H1 (cell line): ENCODE data around the gene SCG2. TPM values are rescaled to one million over a fixed set of nuclear protein-coding genes. Genes with fewer than 3 reads are reported as not detected.

Source experiments
- RFX5 ChIP-seq: IDR thresholded peaks from 2 replicates; pipeline ENCODE4 v1.6.1; 2011; ENCODE audit warnings: low read depth, low read length, improper control_type of control experiment, borderline replicate concordance
- polyA plus RNA-seq, 7 experiments: library from polyadenylated mRNA; depleted of rRNA in 3 of 7; stranded (reverse) in 5 of 7; unstranded in 2 of 7; fragments of >200 nt in 5 of 7; fragments of 200-250 nt in 2 of 7; gene quantifications; 1 replicate in 5 of 7; 2 replicates in 1 of 7; 4 replicates in 1 of 7; pipeline versions ENCODE4 v1.2.1 to v1.2.3, GENCODE V29; 2011 to 2013; ENCODE audit warnings: missing spikeins in 2 of 7, mixed read lengths in 2 of 7
- total RNA-seq: library from RNA; stranded (reverse); fragmentation: NEBNext Ultra II Directional; extraction: Animal tissue kit (Norgen Biotek cat#: 25700); gene quantifications from 2 replicates; pipeline ENCODE4 v1.2.1, GENCODE V29; 2021
- TF ChIP-seq, protein P1 (sequence below): fragments of 300-600 bp; sonication (generic); IDR thresholded peaks from 2 replicates; pipeline ENCODE4 v1.7.1; 2012; ENCODE audit warnings: low read length, moderate library complexity, mild to moderate bottlenecking, inconsistent platforms; ENCODE audit not compliant: insufficient replicate concordance

The SCG2 gene
- total and polyA plus RNA-seq, 2 of the 8 experiments (the other 6 are each of a cell fraction or from before 2014, with no cell fraction given): 0.54 to 1.0 TPM

DNA sequence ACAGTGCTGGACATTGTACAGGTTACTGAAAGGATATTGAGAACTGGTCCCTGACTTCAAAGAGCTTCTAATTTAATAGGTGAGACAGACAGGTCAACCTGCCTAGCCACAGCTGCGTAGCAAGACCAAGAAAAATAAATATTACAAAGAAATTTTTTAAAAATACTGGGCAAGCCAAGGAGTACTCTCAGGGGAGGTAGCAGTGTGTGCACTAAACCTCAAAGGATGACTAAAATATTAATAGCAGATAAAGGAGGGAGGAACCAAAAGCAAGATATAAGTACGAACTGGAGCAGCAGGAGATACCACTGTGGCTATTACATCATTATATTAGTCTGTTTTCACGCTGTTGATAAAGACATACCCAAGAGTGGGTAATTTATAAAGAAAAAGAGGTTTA is 14.9 kb downstream of the SCG2 start (continued):
- TF ChIP-seq, protein P1, sequence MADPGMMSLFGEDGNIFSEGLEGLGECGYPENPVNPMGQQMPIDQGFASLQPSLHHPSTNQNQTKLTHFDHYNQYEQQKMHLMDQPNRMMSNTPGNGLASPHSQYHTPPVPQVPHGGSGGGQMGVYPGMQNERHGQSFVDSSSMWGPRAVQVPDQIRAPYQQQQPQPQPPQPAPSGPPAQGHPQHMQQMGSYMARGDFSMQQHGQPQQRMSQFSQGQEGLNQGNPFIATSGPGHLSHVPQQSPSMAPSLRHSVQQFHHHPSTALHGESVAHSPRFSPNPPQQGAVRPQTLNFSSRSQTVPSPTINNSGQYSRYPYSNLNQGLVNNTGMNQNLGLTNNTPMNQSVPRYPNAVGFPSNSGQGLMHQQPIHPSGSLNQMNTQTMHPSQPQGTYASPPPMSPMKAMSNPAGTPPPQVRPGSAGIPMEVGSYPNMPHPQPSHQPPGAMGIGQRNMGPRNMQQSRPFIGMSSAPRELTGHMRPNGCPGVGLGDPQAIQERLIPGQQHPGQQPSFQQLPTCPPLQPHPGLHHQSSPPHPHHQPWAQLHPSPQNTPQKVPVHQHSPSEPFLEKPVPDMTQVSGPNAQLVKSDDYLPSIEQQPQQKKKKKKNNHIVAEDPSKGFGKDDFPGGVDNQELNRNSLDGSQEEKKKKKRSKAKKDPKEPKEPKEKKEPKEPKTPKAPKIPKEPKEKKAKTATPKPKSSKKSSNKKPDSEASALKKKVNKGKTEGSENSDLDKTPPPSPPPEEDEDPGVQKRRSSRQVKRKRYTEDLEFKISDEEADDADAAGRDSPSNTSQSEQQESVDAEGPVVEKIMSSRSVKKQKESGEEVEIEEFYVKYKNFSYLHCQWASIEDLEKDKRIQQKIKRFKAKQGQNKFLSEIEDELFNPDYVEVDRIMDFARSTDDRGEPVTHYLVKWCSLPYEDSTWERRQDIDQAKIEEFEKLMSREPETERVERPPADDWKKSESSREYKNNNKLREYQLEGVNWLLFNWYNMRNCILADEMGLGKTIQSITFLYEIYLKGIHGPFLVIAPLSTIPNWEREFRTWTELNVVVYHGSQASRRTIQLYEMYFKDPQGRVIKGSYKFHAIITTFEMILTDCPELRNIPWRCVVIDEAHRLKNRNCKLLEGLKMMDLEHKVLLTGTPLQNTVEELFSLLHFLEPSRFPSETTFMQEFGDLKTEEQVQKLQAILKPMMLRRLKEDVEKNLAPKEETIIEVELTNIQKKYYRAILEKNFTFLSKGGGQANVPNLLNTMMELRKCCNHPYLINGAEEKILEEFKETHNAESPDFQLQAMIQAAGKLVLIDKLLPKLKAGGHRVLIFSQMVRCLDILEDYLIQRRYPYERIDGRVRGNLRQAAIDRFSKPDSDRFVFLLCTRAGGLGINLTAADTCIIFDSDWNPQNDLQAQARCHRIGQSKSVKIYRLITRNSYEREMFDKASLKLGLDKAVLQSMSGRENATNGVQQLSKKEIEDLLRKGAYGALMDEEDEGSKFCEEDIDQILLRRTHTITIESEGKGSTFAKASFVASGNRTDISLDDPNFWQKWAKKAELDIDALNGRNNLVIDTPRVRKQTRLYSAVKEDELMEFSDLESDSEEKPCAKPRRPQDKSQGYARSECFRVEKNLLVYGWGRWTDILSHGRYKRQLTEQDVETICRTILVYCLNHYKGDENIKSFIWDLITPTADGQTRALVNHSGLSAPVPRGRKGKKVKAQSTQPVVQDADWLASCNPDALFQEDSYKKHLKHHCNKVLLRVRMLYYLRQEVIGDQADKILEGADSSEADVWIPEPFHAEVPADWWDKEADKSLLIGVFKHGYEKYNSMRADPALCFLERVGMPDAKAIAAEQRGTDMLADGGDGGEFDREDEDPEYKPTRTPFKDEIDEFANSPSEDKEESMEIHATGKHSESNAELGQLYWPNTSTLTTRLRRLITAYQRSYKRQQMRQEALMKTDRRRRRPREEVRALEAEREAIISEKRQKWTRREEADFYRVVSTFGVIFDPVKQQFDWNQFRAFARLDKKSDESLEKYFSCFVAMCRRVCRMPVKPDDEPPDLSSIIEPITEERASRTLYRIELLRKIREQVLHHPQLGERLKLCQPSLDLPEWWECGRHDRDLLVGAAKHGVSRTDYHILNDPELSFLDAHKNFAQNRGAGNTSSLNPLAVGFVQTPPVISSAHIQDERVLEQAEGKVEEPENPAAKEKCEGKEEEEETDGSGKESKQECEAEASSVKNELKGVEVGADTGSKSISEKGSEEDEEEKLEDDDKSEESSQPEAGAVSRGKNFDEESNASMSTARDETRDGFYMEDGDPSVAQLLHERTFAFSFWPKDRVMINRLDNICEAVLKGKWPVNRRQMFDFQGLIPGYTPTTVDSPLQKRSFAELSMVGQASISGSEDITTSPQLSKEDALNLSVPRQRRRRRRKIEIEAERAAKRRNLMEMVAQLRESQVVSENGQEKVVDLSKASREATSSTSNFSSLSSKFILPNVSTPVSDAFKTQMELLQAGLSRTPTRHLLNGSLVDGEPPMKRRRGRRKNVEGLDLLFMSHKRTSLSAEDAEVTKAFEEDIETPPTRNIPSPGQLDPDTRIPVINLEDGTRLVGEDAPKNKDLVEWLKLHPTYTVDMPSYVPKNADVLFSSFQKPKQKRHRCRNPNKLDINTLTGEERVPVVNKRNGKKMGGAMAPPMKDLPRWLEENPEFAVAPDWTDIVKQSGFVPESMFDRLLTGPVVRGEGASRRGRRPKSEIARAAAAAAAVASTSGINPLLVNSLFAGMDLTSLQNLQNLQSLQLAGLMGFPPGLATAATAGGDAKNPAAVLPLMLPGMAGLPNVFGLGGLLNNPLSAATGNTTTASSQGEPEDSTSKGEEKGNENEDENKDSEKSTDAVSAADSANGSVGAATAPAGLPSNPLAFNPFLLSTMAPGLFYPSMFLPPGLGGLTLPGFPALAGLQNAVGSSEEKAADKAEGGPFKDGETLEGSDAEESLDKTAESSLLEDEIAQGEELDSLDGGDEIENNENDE: no peak
- no peak for TF ChIP-seq RFX5
